HPDE6-E6E7 (cell line): ENCODE measurements around the gene ATP8A2.
A peak's percentile ranks its signal among the peaks of the same experiment; 100 is the strongest.

Experiments
- DNase-seq: peaks from one replicate; pipeline ENCODE4 v3.0.0; 2011; ENCODE audit warnings: missing footprints; ENCODE audit errors: extremely low spot score

ATP8A2 gene

DNA sequence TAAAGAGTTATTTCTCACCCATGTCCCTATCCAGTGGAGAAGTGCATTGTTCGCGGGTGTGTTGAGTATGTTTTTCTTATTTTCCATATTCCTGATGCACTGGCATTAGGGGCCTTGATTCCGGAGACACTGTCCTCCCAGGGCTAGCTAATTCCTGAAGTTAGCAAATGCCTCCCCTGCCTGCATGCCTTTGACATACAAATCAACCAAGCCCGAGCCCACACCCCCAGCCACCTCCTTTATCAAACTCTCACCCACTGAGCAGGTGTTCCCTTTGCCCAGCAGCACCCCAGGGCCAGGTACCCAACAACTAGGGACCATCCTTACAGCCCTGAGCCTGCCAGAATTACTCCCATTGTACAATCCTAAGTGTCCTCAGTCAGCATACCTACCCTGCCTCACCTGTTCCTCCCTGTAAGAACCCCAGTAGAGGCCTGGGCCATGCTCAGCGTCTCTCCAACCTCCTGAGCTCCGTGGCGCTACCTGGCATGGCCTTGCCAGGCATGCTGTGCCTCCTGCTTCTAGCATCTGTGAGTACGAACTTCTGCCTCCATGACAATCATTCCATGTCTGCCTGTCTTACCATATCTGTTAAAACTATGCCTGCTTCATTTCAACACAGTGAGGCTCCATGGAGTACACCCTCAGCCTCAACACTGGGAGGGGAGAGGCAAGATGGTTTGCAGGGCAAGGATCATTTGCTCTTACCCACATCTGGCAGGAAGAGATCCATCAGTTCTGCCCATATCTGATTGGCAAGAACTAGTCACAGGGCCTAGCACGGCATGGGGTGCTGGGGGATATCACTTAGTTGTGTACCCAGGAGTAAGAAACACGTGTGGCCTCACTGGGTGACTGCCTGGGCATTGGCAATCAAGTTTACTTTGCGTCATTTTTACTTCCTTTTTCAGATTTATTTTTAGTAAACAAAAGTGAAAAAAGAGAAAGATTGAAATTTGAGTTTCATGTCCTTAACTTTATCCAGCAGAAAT, 476.2 kb downstream of the ATP8A2 start:
- no peak for DNase-seq

- no peak for DNase-seq
Measured at GRCh38 chr13:25848812-25849745, 477.3 kb downstream of the ATP8A2 start.

DNA sequence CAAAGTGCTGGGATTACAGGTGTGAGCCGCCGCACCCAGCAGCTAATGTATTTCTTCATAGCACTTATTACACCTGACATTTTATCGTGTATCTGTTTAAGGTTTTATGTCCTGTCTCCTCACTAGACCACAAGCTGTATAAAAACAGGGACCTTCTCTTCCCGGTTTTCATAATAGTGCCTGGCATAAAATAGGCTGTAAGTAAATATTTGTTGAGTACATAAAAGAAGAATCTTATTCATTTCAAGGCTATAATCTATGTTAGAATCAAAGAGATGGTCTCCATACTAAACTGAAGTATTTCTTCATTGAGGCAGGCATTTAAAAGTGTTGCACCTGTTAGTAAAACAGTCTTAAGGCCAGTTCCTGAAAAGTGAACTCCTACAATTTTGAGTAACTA, 486.1 kb downstream of the ATP8A2 start:
- no peak for DNase-seq

DNA sequence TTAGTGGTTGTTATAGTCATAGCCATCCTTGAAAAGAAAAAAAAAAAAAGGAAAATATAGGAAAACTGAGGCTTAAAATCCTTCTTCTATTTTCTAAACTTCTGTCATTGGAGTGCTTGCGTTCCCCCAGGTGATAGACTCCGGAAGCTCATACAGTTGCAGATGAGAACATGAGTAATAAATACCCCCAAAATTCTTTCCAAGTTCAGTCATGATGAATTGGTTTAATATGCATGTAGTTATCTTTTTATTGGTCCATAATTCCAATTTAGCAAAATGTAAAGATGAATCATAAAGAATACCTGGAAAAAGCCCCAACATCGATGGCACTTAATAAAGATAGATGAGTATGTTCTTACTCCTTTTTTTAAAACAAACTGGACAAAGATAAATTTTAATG, 487.8 kb downstream of the ATP8A2 start:
- no peak for DNase-seq

DNA sequence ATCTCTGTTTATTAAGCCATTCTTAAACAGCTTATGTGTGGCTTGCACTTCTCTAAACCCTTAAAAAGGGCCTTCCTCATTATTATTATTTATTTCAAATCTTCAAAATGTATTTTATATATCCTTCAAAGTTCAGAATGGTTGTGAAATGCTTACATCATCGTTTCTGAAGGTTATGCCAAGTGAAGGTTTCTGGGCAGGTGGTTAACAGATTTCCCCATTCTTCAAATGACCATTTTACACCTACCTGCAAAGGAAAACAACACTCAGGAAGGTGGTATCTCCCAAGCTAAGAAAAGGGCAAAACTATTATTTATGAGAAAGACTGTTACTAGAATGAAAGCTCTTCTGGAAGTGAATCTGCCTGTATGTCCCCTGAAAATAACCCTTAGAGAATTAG, 488.5 kb downstream of the ATP8A2 start:
- no peak for DNase-seq

DNA sequence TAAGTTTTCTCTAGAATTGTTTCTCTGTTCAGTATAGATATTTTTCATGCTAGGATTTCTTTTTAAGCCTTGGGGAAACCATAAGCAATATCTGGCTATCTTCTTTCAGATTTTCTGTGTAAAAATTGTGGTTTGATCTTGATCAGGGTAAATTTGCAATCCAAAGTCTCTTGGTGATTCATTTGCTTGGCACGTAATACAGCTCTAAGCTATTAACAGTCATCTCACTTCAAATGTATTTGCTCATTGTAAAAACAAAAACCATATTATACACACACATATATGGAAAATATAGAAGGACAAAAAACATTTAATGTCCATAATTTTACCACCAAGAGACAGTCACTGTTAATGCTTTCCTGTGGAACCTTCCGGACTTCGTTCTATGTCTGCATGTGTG, 489.1 kb downstream of the ATP8A2 start:
- DNase-seq: peak; percentile 3

- DNase-seq: no peak
Measured at GRCh38 chr13:25862156-25862555, 490.4 kb downstream of the ATP8A2 start.

DNA sequence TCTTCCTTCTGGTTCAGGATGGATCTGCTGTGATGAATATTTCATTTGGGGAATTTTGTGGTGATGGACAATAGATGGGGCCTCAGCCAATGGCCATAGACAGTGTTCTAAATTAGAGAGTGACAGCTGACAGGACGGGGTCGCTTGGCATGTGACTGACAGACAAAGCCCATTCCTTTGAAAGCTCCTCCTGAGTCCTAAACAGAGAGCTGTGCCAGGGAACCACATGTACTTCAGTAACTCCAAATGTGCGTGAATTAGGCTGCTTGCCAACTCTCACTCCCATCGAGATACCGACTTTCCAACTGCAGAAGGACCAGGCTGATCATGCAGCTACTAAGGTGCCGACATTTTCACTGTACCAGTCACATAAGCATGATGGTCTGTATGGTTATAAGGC, 492.3 kb downstream of the ATP8A2 start:
- DNase-seq: no peak

- DNase-seq: no peak
Measured at GRCh38 chr13:25864936-25865335, 493.2 kb downstream of the ATP8A2 start.

DNA sequence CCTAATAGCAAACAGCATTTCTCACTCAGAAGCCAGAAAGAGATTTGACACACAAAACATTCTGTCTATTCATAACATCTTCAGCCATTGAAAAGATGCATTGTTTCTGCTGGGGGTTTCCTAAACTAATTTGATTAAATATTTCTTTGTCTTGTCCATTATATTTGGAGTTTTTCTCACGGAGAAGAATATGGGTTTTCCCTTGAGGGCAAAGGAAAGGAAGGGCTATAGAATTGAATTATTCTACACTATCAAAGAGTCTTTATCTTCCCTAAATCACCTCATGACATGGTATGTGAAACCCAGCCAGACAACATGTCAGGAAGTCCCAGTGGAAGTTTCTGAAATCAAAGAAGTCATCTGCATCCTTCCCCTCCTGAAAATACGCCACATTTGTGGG, 493.6 kb downstream of the ATP8A2 start:
- no peak for DNase-seq

- no peak for DNase-seq
Measured at GRCh38 chr13:25867038-25867437, 495.3 kb downstream of the ATP8A2 start.

- DNase-seq: no peak
Measured at GRCh38 chr13:25868490-25868889, 496.7 kb downstream of the ATP8A2 start.

DNA sequence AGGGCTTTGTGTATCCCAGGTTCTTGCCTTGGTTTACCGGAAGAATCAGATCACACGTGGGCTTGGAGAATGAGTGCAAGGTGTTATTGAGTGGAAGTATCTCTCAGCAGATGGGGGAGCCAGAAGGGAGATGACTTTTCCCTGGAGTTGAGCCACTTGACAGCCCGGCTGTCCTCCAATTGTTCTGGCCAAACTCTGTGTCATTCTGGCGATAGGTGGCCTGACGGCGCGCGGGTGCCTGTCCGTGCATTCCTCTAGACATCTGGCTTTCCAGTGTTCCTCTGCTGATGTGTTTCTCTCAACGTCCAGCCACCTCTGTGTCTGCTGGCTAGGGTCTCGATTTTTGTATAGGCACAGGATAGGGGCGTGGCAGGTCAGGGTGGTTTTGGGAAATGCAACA, 498.2 kb downstream of the ATP8A2 start:
- no peak for DNase-seq

GRCh38 chr13:25871389-25872125, 499.8 kb downstream of the ATP8A2 start:
- DNase-seq: no peak

DNA sequence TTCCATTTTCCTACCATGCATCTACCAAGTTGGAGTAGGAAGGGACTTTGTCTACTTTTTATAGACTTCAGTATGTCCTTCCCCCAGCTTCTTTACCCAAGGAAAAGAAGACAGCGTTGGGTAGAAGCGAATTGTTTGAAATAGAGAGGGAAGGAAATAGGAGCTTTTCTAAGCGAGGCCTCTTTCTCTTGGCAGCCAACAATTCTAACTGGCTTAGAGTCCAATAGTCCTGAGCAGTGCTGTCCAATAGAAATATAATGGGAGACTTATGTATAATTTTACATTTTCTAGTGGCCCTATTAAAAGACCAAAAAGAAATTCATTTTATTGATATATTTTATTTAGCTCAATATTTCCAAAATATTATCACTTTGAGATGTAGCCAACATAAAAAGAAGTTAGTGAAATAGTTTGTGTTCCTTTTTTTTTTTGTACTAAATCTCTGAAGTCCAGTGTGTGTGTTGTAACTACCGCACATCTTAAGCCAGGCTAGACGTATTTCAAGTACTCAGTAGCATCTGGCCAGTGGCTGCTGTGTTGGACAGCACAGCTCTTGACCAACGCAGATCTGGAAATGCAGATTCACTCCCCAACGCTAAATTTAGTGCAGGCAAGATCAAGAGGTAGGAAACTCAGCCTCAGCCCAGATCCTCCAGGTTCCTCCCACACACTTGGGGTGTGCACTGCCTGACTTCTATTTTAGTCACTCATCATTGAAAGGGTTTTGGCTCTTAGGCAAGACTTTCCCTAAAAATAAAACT, 500.9 kb downstream of the ATP8A2 start:
- no peak for DNase-seq

GRCh38 chr13:25873242-25873612, 501.5 kb downstream of the ATP8A2 start:
- no peak for DNase-seq

DNA sequence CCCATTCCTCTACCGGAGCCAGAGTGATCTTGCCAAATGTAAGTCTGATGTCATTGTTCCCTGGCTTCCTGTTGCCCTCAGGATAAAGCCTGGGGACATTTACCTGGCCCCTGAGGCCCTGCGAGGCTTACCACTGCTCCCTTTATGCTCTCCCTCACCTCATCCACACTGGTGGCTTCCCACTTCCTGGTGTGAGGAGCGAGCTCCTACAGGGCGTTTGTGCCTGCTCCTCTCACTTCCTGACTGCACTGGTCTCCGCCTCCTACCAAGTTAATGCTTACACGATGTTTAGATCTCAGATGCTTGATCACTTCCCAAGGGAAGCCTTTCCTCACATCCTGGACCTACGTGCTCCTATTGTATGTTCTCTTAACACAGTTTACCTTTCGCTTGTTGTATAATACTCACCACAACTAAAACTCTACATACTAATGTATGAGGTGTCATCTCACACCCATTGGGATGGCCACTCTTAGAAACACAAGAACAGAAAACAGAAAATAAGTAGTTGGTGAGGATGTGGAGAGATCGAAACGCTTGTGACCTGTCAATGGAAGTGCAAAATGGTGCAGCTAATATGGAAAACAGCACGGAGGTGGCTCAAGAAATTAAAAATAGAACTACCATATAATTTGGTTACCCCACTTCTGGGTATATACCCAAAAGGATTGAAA, 502.4 kb downstream of the ATP8A2 start:
- DNase-seq: no peak

DNA sequence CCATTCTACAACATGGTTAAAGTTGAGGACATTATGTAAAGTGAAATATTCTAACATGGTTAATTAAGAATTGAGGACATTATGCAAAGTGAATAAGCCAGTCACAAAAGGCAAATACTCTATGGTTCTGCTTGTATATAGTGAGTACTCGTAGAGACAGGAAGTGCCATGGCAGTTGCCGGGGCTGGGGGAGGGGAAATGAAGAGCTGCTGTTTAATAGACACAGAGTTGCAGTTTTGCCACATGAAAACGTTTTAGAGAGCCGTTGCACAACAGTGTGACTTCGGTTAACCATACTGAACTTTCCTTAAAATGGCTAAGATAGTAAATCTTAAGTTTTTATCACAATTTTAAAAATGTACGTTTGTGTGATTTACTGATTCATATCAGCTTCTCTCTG, 503.1 kb downstream of the ATP8A2 start:
- DNase-seq: no peak

GRCh38 chr13:25876247-25876646, 504.5 kb downstream of the ATP8A2 start:
- DNase-seq: no peak

- DNase-seq: no peak
Measured at GRCh38 chr13:25879466-25879865, 507.7 kb downstream of the ATP8A2 start.
